Cardiac ventricle fibroblast (primary cell): ENCODE measurements around the gene DSCAML1. TPM values are rescaled to one million over a fixed set of nuclear protein-coding genes. Genes with fewer than 3 reads are reported as not detected.

Experiments used
- total RNA-seq: library from RNA; depleted of rRNA; stranded (reverse); fragments of >200 nt; gene quantifications from 2 replicates; pipeline ENCODE4 v1.2.3, GENCODE V29; 2015

The DSCAML1 gene
- not detected in 2 replicates for total RNA-seq

GRCh38 chr11:117796872-117797529, at the start of gene DSCAML1:
DSCAML1 (minus strand) TSS chr11:117797216; CDS start chr11:117797079, 137 bp downstream.

GRCh38 chr11:117824571-117825537, 27.8 kb upstream of the DSCAML1 start, which contains the start of gene FXYD2:
FXYD2 (minus strand) TSS chr11:117824744; CDS start chr11:117824678, 66 bp downstream.

Other genes starting within 250 kb of the DSCAML1 start
- 0.34 TPM in 1 of 2 replicates, not detected in the other for gene FXYD2, start 27.5 kb upstream of the DSCAML1 start, total RNA-seq
- 3.1 and 3.7 TPM in 2 replicates for gene FXYD6, start 79.4 kb upstream of the DSCAML1 start, total RNA-seq
- gene TMPRSS13, start 132.2 kb upstream of the DSCAML1 start, total RNA-seq: not detected in 2 replicates
- not detected in 2 replicates for gene IL10RA, start 189.2 kb upstream of the DSCAML1 start, total RNA-seq